ENCODE results near the gene ASCL5. TPM values are rescaled to one million over a fixed set of nuclear protein-coding genes. Genes with fewer than 3 reads are reported as not detected.

Gene ASCL5
- total and polyA plus RNA-seq, 9 of the 15 experiments (the other 6 are each of a cell fraction or from before 2014, with no cell fraction given): 0.09 TPM; not detected in 8

DNA sequence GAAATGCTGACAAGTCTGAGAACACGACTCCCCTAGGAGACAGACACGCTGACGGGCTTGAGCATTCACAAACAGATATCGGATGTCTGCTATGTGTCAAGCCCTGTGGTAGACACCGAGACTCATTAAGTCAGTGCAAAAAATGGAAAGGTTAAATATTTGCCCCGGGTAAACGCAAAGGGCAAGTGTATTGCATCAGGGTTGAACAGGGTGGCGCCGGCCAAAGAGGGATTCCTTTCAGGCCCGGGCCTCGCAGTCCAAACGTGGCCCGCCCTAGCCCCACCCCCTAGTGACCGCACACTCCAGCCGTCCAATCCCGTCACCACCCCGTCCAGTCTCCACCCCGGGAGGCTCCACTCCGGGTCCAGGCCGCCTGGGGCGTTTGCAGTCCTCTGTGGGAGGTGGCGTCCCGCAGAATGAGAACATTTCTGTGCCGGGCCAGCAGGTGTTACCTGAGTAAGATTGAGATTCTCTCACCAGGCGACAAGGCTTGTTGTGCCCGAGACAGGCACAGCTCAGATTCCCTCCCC is 43.6 kb upstream of the ASCL5 start (continued):
- TF ChIP-seq, protein P1, sequence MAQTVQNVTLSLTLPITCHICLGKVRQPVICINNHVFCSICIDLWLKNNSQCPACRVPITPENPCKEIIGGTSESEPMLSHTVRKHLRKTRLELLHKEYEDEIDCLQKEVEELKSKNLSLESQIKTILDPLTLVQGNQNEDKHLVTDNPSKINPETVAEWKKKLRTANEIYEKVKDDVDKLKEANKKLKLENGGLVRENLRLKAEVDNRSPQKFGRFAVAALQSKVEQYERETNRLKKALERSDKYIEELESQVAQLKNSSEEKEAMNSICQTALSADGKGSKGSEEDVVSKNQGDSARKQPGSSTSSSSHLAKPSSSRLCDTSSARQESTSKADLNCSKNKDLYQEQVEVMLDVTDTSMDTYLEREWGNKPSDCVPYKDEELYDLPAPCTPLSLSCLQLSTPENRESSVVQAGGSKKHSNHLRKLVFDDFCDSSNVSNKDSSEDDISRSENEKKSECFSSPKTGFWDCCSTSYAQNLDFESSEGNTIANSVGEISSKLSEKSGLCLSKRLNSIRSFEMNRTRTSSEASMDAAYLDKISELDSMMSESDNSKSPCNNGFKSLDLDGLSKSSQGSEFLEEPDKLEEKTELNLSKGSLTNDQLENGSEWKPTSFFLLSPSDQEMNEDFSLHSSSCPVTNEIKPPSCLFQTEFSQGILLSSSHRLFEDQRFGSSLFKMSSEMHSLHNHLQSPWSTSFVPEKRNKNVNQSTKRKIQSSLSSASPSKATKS (CRISPR knock-in tag; IDR thresholded peaks at IDR 0.05): no peak
- TF ChIP-seq, protein P2, sequence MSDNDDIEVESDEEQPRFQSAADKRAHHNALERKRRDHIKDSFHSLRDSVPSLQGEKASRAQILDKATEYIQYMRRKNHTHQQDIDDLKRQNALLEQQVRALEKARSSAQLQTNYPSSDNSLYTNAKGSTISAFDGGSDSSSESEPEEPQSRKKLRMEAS (CRISPR knock-in tag; IDR thresholded peaks at IDR 0.05): no peak
- TF ChIP-seq STAT5A (IDR thresholded peaks at IDR 0.05; ENCODE audit: borderline replicate concordance, low read length) (no peak), NR2F6 (CRISPR knock-in tag; IDR thresholded peaks at IDR 0.05) (0 out of 2 replicates have a peak, but pooled peaks have one; percentile 28), MCM5 (IDR thresholded peaks at IDR 0.05; ENCODE audit: low read depth) (no peak), TRIM28 (IDR thresholded peaks at IDR 0.05) (no peak; the same call in 1 of the 2 replicates), BACH1 (tag; IDR thresholded peaks at IDR 0.05) (no peak), ZNF431 (CRISPR knock-in tag; IDR thresholded peaks at IDR 0.05) (no peak; the same call in 1 of the 2 replicates), TAL1 (IDR thresholded peaks at IDR 0.05) (peak; percentile 13; the same call in 1 of the 2 replicates)
- TF ChIP-seq, protein P3, sequence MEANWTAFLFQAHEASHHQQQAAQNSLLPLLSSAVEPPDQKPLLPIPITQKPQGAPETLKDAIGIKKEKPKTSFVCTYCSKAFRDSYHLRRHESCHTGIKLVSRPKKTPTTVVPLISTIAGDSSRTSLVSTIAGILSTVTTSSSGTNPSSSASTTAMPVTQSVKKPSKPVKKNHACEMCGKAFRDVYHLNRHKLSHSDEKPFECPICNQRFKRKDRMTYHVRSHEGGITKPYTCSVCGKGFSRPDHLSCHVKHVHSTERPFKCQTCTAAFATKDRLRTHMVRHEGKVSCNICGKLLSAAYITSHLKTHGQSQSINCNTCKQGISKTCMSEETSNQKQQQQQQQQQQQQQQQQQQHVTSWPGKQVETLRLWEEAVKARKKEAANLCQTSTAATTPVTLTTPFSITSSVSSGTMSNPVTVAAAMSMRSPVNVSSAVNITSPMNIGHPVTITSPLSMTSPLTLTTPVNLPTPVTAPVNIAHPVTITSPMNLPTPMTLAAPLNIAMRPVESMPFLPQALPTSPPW (CRISPR knock-in tag; IDR thresholded peaks at IDR 0.05): no peak
- TF ChIP-seq, protein P4, sequence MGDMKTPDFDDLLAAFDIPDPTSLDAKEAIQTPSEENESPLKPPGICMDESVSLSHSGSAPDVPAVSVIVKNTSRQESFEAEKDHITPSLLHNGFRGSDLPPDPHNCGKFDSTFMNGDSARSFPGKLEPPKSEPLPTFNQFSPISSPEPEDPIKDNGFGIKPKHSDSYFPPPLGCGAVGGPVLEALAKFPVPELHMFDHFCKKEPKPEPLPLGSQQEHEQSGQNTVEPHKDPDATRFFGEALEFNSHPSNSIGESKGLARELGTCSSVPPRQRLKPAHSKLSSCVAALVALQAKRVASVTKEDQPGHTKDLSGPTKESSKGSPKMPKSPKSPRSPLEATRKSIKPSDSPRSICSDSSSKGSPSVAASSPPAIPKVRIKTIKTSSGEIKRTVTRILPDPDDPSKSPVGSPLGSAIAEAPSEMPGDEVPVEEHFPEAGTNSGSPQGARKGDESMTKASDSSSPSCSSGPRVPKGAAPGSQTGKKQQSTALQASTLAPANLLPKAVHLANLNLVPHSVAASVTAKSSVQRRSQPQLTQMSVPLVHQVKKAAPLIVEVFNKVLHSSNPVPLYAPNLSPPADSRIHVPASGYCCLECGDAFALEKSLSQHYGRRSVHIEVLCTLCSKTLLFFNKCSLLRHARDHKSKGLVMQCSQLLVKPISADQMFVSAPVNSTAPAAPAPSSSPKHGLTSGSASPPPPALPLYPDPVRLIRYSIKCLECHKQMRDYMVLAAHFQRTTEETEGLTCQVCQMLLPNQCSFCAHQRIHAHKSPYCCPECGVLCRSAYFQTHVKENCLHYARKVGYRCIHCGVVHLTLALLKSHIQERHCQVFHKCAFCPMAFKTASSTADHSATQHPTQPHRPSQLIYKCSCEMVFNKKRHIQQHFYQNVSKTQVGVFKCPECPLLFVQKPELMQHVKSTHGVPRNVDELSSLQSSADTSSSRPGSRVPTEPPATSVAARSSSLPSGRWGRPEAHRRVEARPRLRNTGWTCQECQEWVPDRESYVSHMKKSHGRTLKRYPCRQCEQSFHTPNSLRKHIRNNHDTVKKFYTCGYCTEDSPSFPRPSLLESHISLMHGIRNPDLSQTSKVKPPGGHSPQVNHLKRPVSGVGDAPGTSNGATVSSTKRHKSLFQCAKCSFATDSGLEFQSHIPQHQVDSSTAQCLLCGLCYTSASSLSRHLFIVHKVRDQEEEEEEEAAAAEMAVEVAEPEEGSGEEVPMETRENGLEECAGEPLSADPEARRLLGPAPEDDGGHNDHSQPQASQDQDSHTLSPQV (IDR thresholded peaks at IDR 0.05): peak; percentile 85
- TF ChIP-seq, protein P5, sequence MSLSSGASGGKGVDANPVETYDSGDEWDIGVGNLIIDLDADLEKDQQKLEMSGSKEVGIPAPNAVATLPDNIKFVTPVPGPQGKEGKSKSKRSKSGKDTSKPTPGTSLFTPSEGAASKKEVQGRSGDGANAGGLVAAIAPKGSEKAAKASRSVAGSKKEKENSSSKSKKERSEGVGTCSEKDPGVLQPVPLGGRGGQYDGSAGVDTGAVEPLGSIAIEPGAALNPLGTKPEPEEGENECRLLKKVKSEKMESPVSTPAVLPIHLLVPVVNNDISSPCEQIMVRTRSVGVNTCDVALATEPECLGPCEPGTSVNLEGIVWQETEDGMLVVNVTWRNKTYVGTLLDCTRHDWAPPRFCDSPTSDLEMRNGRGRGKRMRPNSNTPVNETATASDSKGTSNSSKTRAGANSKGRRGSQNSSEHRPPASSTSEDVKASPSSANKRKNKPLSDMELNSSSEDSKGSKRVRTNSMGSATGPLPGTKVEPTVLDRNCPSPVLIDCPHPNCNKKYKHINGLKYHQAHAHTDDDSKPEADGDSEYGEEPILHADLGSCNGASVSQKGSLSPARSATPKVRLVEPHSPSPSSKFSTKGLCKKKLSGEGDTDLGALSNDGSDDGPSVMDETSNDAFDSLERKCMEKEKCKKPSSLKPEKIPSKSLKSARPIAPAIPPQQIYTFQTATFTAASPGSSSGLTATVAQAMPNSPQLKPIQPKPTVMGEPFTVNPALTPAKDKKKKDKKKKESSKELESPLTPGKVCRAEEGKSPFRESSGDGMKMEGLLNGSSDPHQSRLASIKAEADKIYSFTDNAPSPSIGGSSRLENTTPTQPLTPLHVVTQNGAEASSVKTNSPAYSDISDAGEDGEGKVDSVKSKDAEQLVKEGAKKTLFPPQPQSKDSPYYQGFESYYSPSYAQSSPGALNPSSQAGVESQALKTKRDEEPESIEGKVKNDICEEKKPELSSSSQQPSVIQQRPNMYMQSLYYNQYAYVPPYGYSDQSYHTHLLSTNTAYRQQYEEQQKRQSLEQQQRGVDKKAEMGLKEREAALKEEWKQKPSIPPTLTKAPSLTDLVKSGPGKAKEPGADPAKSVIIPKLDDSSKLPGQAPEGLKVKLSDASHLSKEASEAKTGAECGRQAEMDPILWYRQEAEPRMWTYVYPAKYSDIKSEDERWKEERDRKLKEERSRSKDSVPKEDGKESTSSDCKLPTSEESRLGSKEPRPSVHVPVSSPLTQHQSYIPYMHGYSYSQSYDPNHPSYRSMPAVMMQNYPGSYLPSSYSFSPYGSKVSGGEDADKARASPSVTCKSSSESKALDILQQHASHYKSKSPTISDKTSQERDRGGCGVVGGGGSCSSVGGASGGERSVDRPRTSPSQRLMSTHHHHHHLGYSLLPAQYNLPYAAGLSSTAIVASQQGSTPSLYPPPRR (CRISPR knock-in tag; IDR thresholded peaks at IDR 0.05; ENCODE audit: borderline replicate concordance): 0 out of 2 replicates have a peak, but pooled peaks have one; percentile 51

Data from K562 (cell line).